H1 (cell line): ENCODE results near the gene KCTD16.

Experiments
- CTCF ChIP-seq, 3 experiments: IDR thresholded peaks; 1 replicate in 2 of 3; 2 replicates in 1 of 3; pipeline versions ENCODE4 v1.5.1 to v1.6.1; 2011; ENCODE audit warnings: low read length in 3 of 3, mild to moderate bottlenecking in 3 of 3, inconsistent platforms in 2 of 3, low read depth in 1 of 3, moderate library complexity in 1 of 3; ENCODE audit not compliant: insufficient read depth in 1 of 3; ENCODE audit errors: control extremely low read depth in 1 of 3
- PHF8 ChIP-seq: fragments of 200-600 bp; sonication (generic); conservative IDR thresholded peaks from 2 replicates; pipeline ENCODE4 v1.7.1; 2012; ENCODE audit warnings: low read depth, mild to moderate bottlenecking, inconsistent platforms, low read length, moderate library complexity
- POLR2A ChIP-seq, 2 experiments: IDR thresholded peaks; 1 replicate in 1 of 2; 2 replicates in 1 of 2; pipeline ENCODE4 v1.6.1; 2011; ENCODE audit warnings: low read depth in 2 of 2, low read length in 2 of 2, mild to moderate bottlenecking in 2 of 2; ENCODE audit errors: control extremely low read depth in 1 of 2
- RAD21 ChIP-seq, 2 experiments: IDR thresholded peaks in 1 of 2; conservative IDR thresholded peaks in 1 of 2; 2 replicates each; pipeline ENCODE4 v1.6.1; 2011; ENCODE audit warnings: low read depth in 2 of 2, low read length in 2 of 2, improper control_type of control experiment in 1 of 2, inconsistent platforms in 1 of 2, mild to moderate bottlenecking in 1 of 2, moderate library complexity in 1 of 2
- SP4 ChIP-seq: IDR thresholded peaks from 2 replicates; pipeline ENCODE4 v1.6.1; 2012; ENCODE audit warnings: low read length, inconsistent platforms
- TCF12 ChIP-seq: IDR thresholded peaks from 2 replicates; pipeline ENCODE4 v1.6.1; 2011; ENCODE audit warnings: low read depth, mild to moderate bottlenecking, low read length

- TF ChIP-seq CTCF (IDR thresholded peaks at IDR 0.05; ENCODE audit: control extremely low read depth in 1 of 3, insufficient read depth in 1 of 3, low read depth in 1 of 3, low read length in 3 of 3) (no peak), PHF8 (no peak), RAD21 (IDR thresholded peaks at IDR 0.05 in 1 of 2, conservative IDR thresholded peaks at IDR 0.05 in 1 of 2; ENCODE audit: low read depth in 2 of 2, low read length in 2 of 2) (no peak), POLR2A (IDR thresholded peaks at IDR 0.05; ENCODE audit: control extremely low read depth in 1 of 2, low read depth in 2 of 2, low read length in 2 of 2) (no peak), TCF12 (no peak), SP4 (no peak)
Observed at GRCh38 chr5:144289277-144289676, 118.6 kb downstream of the KCTD16 start.
